GM18511 (cell line): Measurements from ENCODE around the gene DDR2.
"Not testable (repeated sequence)": the region's sequence is repeated elsewhere in the genome, so short reads cannot be mapped to it uniquely, and the experiment has no call there.

Experiments used
- ATAC-seq: cut with Tn5 transposase; IDR thresholded peaks from one replicate; pipeline ENCODE4 v1.9.1; 2021; ENCODE audit warnings: mild to moderate bottlenecking, moderate library complexity; ENCODE audit not compliant: unreplicated experiment

The DDR2 gene

GRCh38 chr1:162753998-162754585 is 121.8 kb downstream of the DDR2 start:
- no peak for ATAC-seq

- no peak for ATAC-seq
These were observed 123.0 kb downstream of the DDR2 start for GRCh38 chr1:162755306-162755705.

- no peak for ATAC-seq
These were observed 124.3 kb downstream of the DDR2 start for GRCh38 chr1:162756523-162756922.

GRCh38 chr1:162757476-162757875 is 125.2 kb downstream of the DDR2 start:
- ATAC-seq: no peak

- ATAC-seq: no peak
These were observed 133.5 kb downstream of the DDR2 start for GRCh38 chr1:162765788-162766187.

GRCh38 chr1:162772571-162773154 is 140.4 kb downstream of the DDR2 start:
- no peak for ATAC-seq

- no peak for ATAC-seq
These were observed 141.7 kb downstream of the DDR2 start for GRCh38 chr1:162774007-162774406.

- ATAC-seq: no peak
These were observed 146.8 kb downstream of the DDR2 start for GRCh38 chr1:162779043-162779442.

- ATAC-seq: no peak
These were observed 150.4 kb downstream of the DDR2 start for GRCh38 chr1:162782671-162783070.

- ATAC-seq: not testable (repeated sequence)
These were observed 152.7 kb downstream of the DDR2 start for GRCh38 chr1:162784926-162785325.

- ATAC-seq: not testable (repeated sequence)
These were observed 156.5 kb downstream of the DDR2 start for GRCh38 chr1:162788783-162789182.

- peak; percentile 98 for ATAC-seq
These were observed 158.2 kb downstream of the DDR2 start, which contains the start of gene HSD17B7 for GRCh38 chr1:162790303-162790984. HSD17B7 (plus strand) TSS chr1:162790702; CDS start chr1:162790801, 99 bp downstream.

GRCh38 chr1:162790985-162791357 is 158.7 kb downstream of the DDR2 start:
- not testable (repeated sequence) for ATAC-seq

GRCh38 chr1:162794284-162794683 is 162.0 kb downstream of the DDR2 start:
- not testable (repeated sequence) for ATAC-seq

- ATAC-seq: not testable (repeated sequence)
These were observed 164.5 kb downstream of the DDR2 start for GRCh38 chr1:162796617-162797279.

GRCh38 chr1:162799995-162800830 is 167.9 kb downstream of the DDR2 start:
- ATAC-seq: not testable (repeated sequence)

GRCh38 chr1:162807503-162807902 is 175.2 kb downstream of the DDR2 start:
- not testable (repeated sequence) for ATAC-seq

- not testable (repeated sequence) for ATAC-seq
These were observed 180.1 kb downstream of the DDR2 start for GRCh38 chr1:162812357-162812756.

- not testable (repeated sequence) for ATAC-seq
These were observed 185.9 kb downstream of the DDR2 start for GRCh38 chr1:162818136-162818535.

- ATAC-seq: not testable (repeated sequence)
These were observed 186.4 kb downstream of the DDR2 start for GRCh38 chr1:162818666-162819065.
